AG04449 (cell line): ENCODE results near the gene MNT.

Source experiments
- CTCF ChIA-PET: fragments of 350-600 bp; formaldehyde crosslinking; extraction: SDS; loops from one replicate; lab custom pipeline; 2021; ENCODE audit warnings: antibody characterized with exemption; lab: Yijun Ruan, JAX
- POLR2A ChIA-PET: fragments of 400-600, 350-600 bp; formaldehyde crosslinking; extraction: SDS; loops from one replicate; lab custom pipeline; 2020; ENCODE audit warnings: antibody characterized with exemption, inconsistent platforms; lab: Yijun Ruan, JAX
- DNase-seq: peaks from one replicate; pipeline ENCODE4 v3.0.0-alpha.2; 2010; ENCODE audit warnings: low read depth, low spot score
- H3K4me3 ChIP-seq: 2 replicates; pipeline ENCODE4 v1.5.1; 2011; ENCODE audit warnings: low read depth, mild to moderate bottlenecking, control low read depth, low read length
- CTCF ChIP-seq: IDR thresholded peaks from one replicate; pipeline ENCODE4 v1.5.1; 2011; ENCODE audit warnings: mild to moderate bottlenecking, moderate library complexity, low read length, control low read depth, inconsistent platforms; ENCODE audit not compliant: insufficient read depth; ENCODE audit errors: missing control alignments

Gene MNT

DNA sequence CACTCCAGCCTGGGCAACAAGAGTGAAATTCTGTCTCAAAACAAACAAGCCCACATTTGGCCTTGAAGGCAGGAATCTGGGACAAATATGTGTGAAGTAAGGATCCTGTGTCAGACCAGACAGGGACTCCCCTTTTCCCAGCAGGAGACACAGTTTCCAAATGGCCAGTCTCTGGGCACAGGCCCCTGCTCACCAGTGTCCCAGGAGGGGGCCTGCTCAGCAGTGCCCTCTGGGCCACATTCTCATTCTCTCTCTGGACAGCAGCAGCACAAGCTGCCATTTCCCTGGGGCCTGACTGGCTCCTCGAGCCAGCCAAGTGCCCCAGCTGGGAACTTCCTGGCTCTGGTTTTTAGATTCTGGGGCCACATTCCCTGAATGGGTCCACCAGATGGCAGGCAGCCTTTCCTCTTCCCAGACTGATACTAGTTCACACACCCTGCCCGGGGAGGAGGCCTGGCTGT, 11.7 kb upstream of the MNT start:
- no peak for DNase-seq
- ChIA-PET CTCF (interaction anchor here (0.9 to 23.1 kb wide), 10 partner anchors 8 to 76 kb away, joined by 3 to 871 read pairs (median 4); partner anchors contain the start of gene TSR1), POLR2A (interaction anchor here (0.9 kb wide), 1 partner anchor 30 kb away, joined by 3 read pairs; no protein-coding TSS in a partner anchor)
- no peak overlapping the region for H3K4me3 ChIP-seq
- peak; percentile 6 for TF ChIP-seq CTCF

DNA sequence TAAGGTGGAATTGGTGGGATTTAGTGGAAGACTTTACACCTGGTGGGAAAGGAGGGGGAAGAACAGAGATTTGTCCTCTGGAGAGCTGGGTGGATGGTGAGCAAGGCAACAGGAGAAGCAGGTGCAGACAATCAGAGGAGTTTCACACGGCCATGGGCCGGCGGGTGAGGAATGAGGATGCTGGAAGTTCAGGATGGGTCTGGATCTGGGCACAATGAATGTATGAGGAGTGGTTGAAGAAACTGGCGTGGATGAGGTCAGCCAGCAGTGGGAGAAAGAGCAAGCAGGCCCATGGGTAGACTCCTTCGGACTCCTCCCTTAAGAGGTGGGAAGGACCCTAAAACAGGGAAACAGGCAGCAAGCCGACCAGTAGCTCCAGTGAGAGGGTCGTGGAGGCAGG, 10.1 kb upstream of the MNT start:
- no peak for TF ChIP-seq CTCF
- ChIA-PET POLR2A (interaction anchor here (1.1 kb wide), 1 partner anchor 11 kb away, joined by 3 read pairs; no protein-coding TSS in a partner anchor), CTCF (interaction anchor here (1.2 to 23.1 kb wide), 5 partner anchors 19 to 62 kb away, joined by 3 to 871 read pairs (median 4); no protein-coding TSS in a partner anchor)
- no peak overlapping the region for H3K4me3 ChIP-seq
- DNase-seq: no peak

DNA sequence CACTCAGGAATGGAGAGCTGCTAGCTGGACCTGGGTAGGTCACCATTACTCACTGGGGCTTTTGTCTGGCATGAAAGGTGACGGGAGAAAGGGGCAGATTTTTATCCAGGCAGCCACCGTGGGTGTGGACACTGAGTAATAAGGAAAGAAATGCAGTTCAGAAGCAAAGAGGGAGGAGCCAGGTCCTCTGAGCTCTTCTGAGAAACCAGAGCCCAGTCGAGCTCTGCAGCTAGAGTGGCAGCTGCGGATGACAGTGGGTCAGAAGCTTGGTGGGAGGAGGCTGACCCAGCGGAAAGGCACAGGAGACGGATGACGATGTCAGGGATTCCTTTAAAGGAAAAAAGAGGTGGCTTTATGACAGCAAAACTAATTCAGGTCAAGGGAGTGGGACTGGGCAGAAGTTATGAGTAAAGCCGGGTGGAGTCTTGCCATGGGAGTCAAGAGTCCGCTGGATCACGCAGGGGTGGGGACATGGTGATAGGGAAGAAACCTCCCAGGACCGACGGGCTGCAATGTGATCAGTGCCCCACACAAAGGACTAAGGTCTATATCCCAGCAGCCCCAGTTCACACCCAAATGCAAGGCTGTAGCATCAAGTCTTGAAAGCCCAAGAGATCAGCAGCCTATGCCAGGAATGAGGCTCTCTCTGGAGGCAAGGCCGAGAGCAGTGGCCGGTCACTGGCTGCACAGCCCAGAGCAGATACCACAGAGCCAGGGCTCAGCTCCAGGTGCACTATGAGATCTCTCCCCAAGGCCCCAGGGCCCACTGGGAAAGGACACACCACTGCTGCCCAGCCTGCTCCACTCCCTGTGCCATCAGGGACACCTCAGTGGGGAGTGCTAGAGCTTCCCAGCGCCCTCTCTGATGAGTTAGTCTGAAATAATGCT, 6.3 kb upstream of the MNT start:
- DNase-seq: no peak
- H3K4me3 ChIP-seq: no peak overlapping the region
- CTCF ChIA-PET: interaction anchor here (0.9 to 23.1 kb wide), 6 partner anchors 8 to 54 kb away, joined by 3 to 871 read pairs (median 12); no protein-coding TSS in a partner anchor

DNA sequence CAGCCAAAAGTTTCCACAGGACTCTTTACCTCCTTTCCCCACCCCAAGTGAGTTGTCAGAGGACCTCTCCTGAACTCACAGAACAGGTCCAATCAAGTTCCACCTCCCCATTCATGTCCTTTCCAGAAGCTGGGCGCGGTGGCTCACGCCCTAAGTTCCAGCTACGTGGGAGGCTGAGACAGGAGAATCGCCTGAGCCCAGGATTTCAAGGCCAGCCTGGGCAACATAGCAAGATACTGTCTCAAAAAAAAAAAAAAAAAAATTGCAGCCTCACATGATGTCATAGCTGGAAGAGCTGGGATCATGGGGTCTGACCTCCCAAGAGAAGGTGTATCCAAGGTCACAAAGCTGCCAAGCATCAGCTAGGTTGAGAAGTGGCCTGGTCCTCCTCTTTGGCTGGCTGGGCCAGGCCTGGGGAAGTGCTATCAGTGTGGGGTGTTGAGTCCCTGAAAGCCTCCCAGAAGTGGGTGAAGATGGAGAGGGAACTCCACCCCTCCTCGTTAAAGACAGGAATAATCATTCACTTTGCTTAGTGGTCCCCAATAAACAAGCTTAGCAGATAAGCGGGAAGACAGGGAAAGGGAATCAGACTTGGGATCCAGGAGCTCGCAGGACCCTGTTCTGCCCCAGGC, 5.5 kb upstream of the MNT start:
- ChIA-PET POLR2A (interaction anchor here (0.6 to 2.5 kb wide), 5 partner anchors 10 to 70 kb away, joined by 3 to 17 read pairs (median 4); partner anchors contain the start of gene TSR1), CTCF (interaction anchor here (0.9 to 23.1 kb wide), 5 partner anchors 9 to 53 kb away, joined by 3 to 871 read pairs (median 14); no protein-coding TSS in a partner anchor)
- H3K4me3 ChIP-seq: no peak overlapping the region
- DNase-seq: no peak
- no peak for TF ChIP-seq CTCF

More for the DNA sequence above, 6.3 kb upstream of the MNT start:
- POLR2A ChIA-PET: interaction anchor here (0.6 to 2.5 kb wide), 4 partner anchors 9 to 71 kb away, joined by 3 to 10 read pairs (median 4); partner anchors contain the start of gene TSR1
- no peak for TF ChIP-seq CTCF

DNA sequence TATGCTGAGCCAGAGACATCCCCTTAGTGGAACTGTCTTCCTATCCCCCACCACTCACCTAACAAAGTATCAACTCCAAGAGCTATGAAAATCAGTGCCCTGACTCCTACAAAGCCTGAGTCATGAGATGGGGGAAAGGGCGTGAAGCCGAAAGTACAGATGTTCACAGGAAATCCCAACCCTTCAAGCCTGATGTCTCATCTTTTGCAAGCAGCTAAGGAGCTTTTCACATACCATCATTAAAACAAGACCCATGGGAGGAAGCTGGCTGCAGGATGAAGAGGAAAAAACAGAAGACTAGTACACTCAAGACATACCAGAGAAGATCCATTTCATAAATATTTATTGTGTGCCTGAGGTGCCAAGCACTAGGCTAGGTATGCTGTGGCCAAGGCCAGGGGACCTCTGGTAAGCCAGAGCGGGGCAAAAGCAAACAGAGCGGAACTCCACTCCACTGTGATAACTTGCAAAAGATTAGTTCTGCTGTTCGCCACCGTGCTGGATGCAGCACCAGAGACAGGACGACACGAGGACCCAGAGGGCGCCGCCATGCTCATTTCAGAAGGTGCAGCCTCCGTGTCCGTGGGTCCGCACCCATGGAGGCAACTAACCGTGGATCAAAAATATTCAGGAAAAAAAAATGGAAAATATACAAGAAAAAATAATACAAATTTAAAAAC, 4.5 kb upstream of the MNT start:
- no peak for TF ChIP-seq CTCF
- ChIA-PET POLR2A (interaction anchor here (0.8 to 1.7 kb wide), 3 partner anchors 13 to 350 kb away, joined by 4 to 17 read pairs (median 6); no protein-coding TSS in a partner anchor), CTCF (interaction anchor here (1.5 to 23.1 kb wide), 3 partner anchors 10 to 69 kb away, joined by 7 to 871 read pairs (median 104); partner anchors contain the start of genes SGSM2 and TSR1)
- no peak overlapping the region for H3K4me3 ChIP-seq
- no peak for DNase-seq
